ENCODE data around the gene TRIM36. TPM values are rescaled to one million over a fixed set of nuclear protein-coding genes. Genes with fewer than 3 reads are reported as not detected.

TRIM36 gene
- total RNA-seq, 4 donors from 2014 or later: 0.81 to 9.7 (median 2.7) TPM

DNA sequence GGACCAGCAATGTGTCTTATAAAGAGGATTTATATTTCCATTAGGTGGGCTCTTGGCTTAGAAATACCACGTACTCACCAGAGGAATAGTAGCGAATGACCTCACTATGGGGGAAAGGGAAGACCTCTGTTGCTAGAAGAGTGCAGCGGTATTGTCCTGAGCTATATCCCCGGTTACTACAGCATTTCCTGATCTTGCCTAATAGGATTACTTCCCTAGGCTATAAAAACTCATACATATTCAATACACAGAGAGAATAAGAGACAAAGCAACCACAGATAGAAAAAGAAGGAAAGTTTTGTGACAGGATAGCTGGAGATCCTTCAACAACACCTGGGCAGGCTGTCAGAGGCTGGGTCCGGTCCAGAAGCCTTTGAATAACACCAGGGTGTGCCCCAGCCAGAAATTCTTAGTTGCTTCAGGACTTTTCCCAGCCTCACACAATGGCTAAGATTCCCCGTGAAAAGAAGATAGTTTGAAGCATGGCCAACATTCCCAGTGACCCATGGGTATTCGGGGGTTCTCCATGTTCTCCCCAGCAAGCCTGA is 85.4 kb downstream of the TRIM36 start:
- ATAC-seq: no peak
- 88 to 90% methylated on average over 6 of the region's 7 CpGs for WGBS, 2 donors (ENCODE audit: low coverage in 1 of 2)
- H3K36me3 ChIP-seq: no peaks in the 10 kb centered on the region
- TF ChIP-seq POLR2AphosphoS5 (IDR thresholded peaks at IDR 0.05): no peak
- H3K4me1 ChIP-seq: no peaks in the 10 kb centered on the region
- H3K9me3 ChIP-seq: no peaks in the 10 kb centered on the region
- no peak overlapping the region for H3K4me3 ChIP-seq
- H3K27me3 ChIP-seq: peaks cover 7% of the 10 kb centered on the region
- no peak overlapping the region for H3K27ac ChIP-seq

DNA sequence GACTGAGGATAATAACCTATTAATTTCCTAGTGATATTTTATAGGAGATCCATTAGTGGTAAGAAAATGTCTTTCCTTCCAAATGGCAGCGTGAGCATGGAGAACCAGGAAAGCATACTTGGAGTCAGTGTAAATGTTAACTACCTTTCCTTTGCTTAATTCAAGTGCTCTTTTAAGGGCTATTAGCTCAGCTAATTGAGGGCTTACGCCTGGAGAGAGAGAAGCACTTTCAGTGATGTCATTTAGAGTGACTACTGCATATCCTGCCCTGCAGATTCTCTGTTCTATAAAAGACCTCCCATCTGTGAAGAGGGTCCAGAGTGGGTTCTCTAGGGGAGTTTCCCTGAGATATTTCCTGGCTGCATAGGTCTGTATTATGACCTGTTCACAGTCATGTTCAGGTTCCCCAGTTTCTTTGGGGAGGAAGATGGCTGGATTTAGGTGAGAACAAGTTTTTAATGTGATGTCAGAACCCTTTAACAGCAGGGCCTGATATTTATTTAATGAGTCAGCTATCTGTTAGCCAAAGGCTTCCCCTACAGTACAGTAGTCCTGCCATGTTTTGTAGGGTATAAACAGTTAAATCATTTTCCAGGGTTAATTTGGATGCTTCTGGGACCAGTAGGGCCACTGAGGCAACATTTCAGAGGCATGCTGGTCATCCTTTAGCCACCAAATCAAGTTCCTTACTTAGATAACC is 89.6 kb downstream of the TRIM36 start:
- Histone ChIP-seq H3K27ac (no peak overlapping the region), H3K4me1 (no peaks in the 10 kb centered on the region), H3K27me3 (no peaks in the 10 kb centered on the region), H3K4me3 (no peak overlapping the region), H3K36me3 (no peaks in the 10 kb centered on the region), H3K9me3 (no peaks in the 10 kb centered on the region)
- TF ChIP-seq, protein P1, sequence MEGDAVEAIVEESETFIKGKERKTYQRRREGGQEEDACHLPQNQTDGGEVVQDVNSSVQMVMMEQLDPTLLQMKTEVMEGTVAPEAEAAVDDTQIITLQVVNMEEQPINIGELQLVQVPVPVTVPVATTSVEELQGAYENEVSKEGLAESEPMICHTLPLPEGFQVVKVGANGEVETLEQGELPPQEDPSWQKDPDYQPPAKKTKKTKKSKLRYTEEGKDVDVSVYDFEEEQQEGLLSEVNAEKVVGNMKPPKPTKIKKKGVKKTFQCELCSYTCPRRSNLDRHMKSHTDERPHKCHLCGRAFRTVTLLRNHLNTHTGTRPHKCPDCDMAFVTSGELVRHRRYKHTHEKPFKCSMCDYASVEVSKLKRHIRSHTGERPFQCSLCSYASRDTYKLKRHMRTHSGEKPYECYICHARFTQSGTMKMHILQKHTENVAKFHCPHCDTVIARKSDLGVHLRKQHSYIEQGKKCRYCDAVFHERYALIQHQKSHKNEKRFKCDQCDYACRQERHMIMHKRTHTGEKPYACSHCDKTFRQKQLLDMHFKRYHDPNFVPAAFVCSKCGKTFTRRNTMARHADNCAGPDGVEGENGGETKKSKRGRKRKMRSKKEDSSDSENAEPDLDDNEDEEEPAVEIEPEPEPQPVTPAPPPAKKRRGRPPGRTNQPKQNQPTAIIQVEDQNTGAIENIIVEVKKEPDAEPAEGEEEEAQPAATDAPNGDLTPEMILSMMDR (IDR thresholded peaks at IDR 0.05): no peak
- TF ChIP-seq EP300 (IDR thresholded peaks at IDR 0.05) (no peak), POLR2AphosphoS5 (IDR thresholded peaks at IDR 0.05) (no peak), POLR2A (IDR thresholded peaks at IDR 0.05) (no peak)
- ATAC-seq: no peak
- WGBS, 2 donors (ENCODE audit: low coverage in 1 of 2): 81 to 86% methylated on average over 2 of the region's 2 CpGs

Other genes starting within 250 kb of the TRIM36 start
- 10 to 100 TPM in 3 of 4 donors, 1 to 10 TPM in 1; 9.9 to 14.9 (median 11.6) TPM for gene PGGT1B, start 93.0 kb upstream of the TRIM36 start, total RNA-seq
- 10 to 100 TPM in 2 of 4 donors, 1 to 10 TPM in 2; 6.1 to 19.9 (median 11.9) TPM for gene CCDC112, start 126.7 kb upstream of the TRIM36 start, total RNA-seq